ENCODE measurements around the gene TTC28. TPM values are rescaled to one million over a fixed set of nuclear protein-coding genes. Genes with fewer than 3 reads are reported as not detected.

Gene TTC28
- total RNA-seq, 1 donor from 2014 or later, result 46.2 TPM

DNA sequence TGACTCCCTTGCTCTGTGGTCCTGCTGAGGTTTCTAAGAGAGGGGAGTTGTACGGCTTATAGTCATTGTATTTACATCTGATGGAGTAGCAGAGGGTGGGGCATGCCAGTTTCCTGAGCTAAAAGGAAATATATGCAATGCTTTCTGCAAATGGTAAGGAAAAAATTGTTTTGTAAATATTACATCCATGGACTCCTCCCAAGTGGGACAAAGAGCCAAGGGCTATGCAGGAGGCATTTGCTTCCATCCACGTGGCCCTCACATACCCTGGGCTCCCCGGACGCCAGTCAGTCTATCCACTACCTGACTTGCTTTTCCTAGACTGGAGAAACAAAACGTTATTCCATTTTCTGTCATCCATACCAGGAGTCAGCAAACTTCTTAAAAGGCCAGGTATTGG is 700.8 kb downstream of the TTC28 start:
- peaks cover 12% of the 10 kb centered on the region for H4K20me1 ChIP-seq (ENCODE audit: low read depth)
- no peak overlapping the region for H3K9ac ChIP-seq
- peaks cover 10% of the 10 kb centered on the region for H3K79me2 ChIP-seq (ENCODE audit: low read depth)
- H3K4me3 ChIP-seq, result no peak overlapping the region
- no peak for DNase-seq (ENCODE audit: low spot score)
- H3K27ac Mint-ChIP-seq, result no peak overlapping the region
- H3F3A ChIP-seq (ENCODE audit: low read depth), result peaks cover 33% of the 10 kb centered on the region
- no peak overlapping the region for H3K4me3 Mint-ChIP-seq
- H3K27me3 ChIP-seq, result no peaks in the 10 kb centered on the region
- peaks cover 27% of the 10 kb centered on the region for H3K4me1 Mint-ChIP-seq
- H3K36me3 Mint-ChIP-seq, result peaks cover 19% of the 10 kb centered on the region
- no peak overlapping the region for H2AFZ ChIP-seq (replicated peaks)
- no peak overlapping the region for H3K4me2 ChIP-seq
- H3K27ac ChIP-seq, result no peak overlapping the region
- H3K36me3 ChIP-seq, result no peaks in the 10 kb centered on the region
- no peaks in the 10 kb centered on the region for H3K27me3 Mint-ChIP-seq (ENCODE audit: insufficient read depth, low read depth)
- TF ChIP-seq EZH2phosphoT487 (IDR thresholded peaks at IDR 0.05) (no peak), EZH2 (IDR thresholded peaks at IDR 0.05) (no peak)
- TF ChIP-seq, protein P1, sequence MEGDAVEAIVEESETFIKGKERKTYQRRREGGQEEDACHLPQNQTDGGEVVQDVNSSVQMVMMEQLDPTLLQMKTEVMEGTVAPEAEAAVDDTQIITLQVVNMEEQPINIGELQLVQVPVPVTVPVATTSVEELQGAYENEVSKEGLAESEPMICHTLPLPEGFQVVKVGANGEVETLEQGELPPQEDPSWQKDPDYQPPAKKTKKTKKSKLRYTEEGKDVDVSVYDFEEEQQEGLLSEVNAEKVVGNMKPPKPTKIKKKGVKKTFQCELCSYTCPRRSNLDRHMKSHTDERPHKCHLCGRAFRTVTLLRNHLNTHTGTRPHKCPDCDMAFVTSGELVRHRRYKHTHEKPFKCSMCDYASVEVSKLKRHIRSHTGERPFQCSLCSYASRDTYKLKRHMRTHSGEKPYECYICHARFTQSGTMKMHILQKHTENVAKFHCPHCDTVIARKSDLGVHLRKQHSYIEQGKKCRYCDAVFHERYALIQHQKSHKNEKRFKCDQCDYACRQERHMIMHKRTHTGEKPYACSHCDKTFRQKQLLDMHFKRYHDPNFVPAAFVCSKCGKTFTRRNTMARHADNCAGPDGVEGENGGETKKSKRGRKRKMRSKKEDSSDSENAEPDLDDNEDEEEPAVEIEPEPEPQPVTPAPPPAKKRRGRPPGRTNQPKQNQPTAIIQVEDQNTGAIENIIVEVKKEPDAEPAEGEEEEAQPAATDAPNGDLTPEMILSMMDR (IDR thresholded peaks at IDR 0.05), result no peak
- peaks cover 33% of the 10 kb centered on the region for H3K4me1 ChIP-seq
- H3K9me3 ChIP-seq (ENCODE audit: low read depth), result no peaks in the 10 kb centered on the region
- H3K9me3 Mint-ChIP-seq, result no peaks in the 10 kb centered on the region

DNA sequence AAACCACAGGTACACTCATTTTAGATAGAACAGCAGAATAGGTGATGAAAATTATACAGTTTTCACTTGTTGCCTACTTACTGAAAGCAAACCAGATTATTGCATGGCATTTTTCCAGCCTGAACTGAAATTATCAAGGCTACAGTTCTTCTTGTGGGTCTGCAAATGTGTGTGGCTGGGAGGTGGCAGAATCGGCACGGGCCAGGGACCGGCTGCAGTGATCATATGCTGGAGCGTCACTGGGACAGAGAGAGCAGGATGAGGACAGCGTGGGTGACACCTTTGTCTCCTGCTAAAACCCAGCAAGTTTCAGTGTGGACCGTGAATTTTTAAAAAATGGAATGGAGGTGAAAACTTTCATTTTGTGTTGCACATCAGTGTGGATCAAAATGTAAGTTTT is 701.3 kb downstream of the TTC28 start:
- Mint-ChIP-seq H3K27ac (no peak overlapping the region), H3K4me1 (peaks cover 29% of the 10 kb centered on the region), H3K27me3 (ENCODE audit: insufficient read depth, low read depth) (no peaks in the 10 kb centered on the region), H3K4me3 (no peak overlapping the region), H3K9me3 (no peaks in the 10 kb centered on the region), H3K36me3 (peaks cover 15% of the 10 kb centered on the region)
- H3K4me1 ChIP-seq, result peaks cover 38% of the 10 kb centered on the region
- peaks cover 38% of the 10 kb centered on the region for H3F3A ChIP-seq (ENCODE audit: low read depth)
- no peak overlapping the region for H3K9ac ChIP-seq
- DNase-seq (ENCODE audit: low spot score), result no peak
- peak overlapping the region; percentile 39 for H3K27ac ChIP-seq
- H3K79me2 ChIP-seq (ENCODE audit: low read depth), result peaks cover 10% of the 10 kb centered on the region
- H2AFZ ChIP-seq (replicated peaks), result no peak overlapping the region
- no peaks in the 10 kb centered on the region for H3K36me3 ChIP-seq
- H3K27me3 ChIP-seq, result no peaks in the 10 kb centered on the region
- peaks cover 12% of the 10 kb centered on the region for H4K20me1 ChIP-seq (ENCODE audit: low read depth)
- TF ChIP-seq, protein P1 (IDR thresholded peaks at IDR 0.05), result no peak
- TF ChIP-seq EZH2phosphoT487 (IDR thresholded peaks at IDR 0.05), result no peak
- no peak for TF ChIP-seq EZH2 (IDR thresholded peaks at IDR 0.05)
- H3K4me2 ChIP-seq, result no peak overlapping the region
- no peak overlapping the region for H3K4me3 ChIP-seq
- H3K9me3 ChIP-seq (ENCODE audit: low read depth), result no peaks in the 10 kb centered on the region

DNA sequence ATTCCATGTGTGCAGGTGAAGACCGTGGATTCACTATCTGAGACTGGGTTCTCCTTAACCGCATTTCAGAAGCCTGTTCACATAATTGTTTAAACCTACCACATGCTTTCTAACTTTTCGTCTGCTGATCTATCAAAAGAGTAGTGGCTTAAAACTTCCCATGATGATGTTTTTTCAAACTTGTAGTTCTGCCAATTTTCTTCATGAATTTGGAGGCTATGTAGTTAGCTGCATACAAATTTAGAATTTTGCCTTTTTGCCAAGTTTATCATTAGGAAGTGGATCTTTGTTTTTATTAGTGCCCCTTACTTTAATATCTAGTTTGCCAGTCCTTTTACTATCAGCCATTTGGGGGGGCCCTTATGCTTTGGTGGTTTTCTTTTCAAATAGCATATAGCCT is 703.1 kb downstream of the TTC28 start:
- Histone ChIP-seq H3K4me2 (no peak overlapping the region), H3K9ac (no peak overlapping the region), H3F3A (ENCODE audit: low read depth) (peaks cover 45% of the 10 kb centered on the region), H3K27ac (no peak overlapping the region), H3K79me2 (ENCODE audit: low read depth) (peaks cover 10% of the 10 kb centered on the region), H3K36me3 (no peaks in the 10 kb centered on the region), H3K27me3 (no peaks in the 10 kb centered on the region), H3K4me3 (no peak overlapping the region), H2AFZ (replicated peaks) (no peak overlapping the region), H4K20me1 (ENCODE audit: low read depth) (peaks cover 4% of the 10 kb centered on the region), H3K4me1 (peaks cover 47% of the 10 kb centered on the region), H3K9me3 (ENCODE audit: low read depth) (no peaks in the 10 kb centered on the region)
- no peaks in the 10 kb centered on the region for H3K27me3 Mint-ChIP-seq (ENCODE audit: insufficient read depth, low read depth)
- no peaks in the 10 kb centered on the region for H3K9me3 Mint-ChIP-seq
- no peak for DNase-seq (ENCODE audit: low spot score)
- H3K4me3 Mint-ChIP-seq, result no peak overlapping the region
- no peak overlapping the region for H3K27ac Mint-ChIP-seq
- peaks cover 5% of the 10 kb centered on the region for H3K36me3 Mint-ChIP-seq
- no peak for TF ChIP-seq EZH2 (IDR thresholded peaks at IDR 0.05)
- TF ChIP-seq, protein P1 (IDR thresholded peaks at IDR 0.05), result no peak
- no peak for TF ChIP-seq EZH2phosphoT487 (IDR thresholded peaks at IDR 0.05)
- H3K4me1 Mint-ChIP-seq, result peaks cover 30% of the 10 kb centered on the region
